H1 (cell line): Measurements from ENCODE around the gene SLIT3. TPM values are rescaled to one million over a fixed set of nuclear protein-coding genes. Genes with fewer than 3 reads are reported as not detected.

Experiments
- CTCF ChIA-PET: fragments of 300-600 bp; sonication (Branson Sonifier 250); formaldehyde crosslinking; loops from one replicate; lab custom pipeline; 2021; ENCODE audit not compliant: partially characterized antibody; lab: Charles Lee
- POLR2A ChIA-PET: fragments of 300-600 bp; sonication (Branson Sonifier 250); formaldehyde crosslinking; loops from one replicate; lab custom pipeline; 2021; ENCODE audit warnings: inconsistent platforms; ENCODE audit not compliant: partially characterized antibody; lab: Charles Lee
- DNase-seq, 2 experiments: peaks; one replicate each; pipeline versions ENCODE4 v3.0.0 to v3.0.0-alpha.2; 2010 to 2022; ENCODE audit warnings: low spot score in 2 of 2, low read depth in 1 of 2, mixed read lengths in 1 of 2
- FAIRE-seq: peaks from 2 replicates; lab custom pipeline; 2011; peaks lifted over from hg19 to GRCh38; lab: Jason Lieb, UNC
- H2AFZ ChIP-seq: 2 replicates; pipeline ENCODE4 v1.8.1; 2012; ENCODE audit warnings: low read length, inconsistent platforms
- H2AK5ac ChIP-seq: 2 replicates; pipeline ENCODE4 v1.6.1; 2013; ENCODE audit warnings: low read depth, low read length
- H2BK120ac ChIP-seq: replicated peaks from 2 replicates; pipeline ENCODE3; 2013; ENCODE audit warnings: low read depth, low read length, inconsistent platforms
- H2BK12ac ChIP-seq: 2 replicates; pipeline ENCODE4 v1.6.1; 2013; ENCODE audit warnings: low read depth, low read length
- H2BK15ac ChIP-seq: 2 replicates; pipeline ENCODE4 v1.6.1; 2013; ENCODE audit warnings: low read length
- H2BK20ac ChIP-seq: 2 replicates; pipeline ENCODE4 v1.6.1; 2013; ENCODE audit warnings: low read length
- H2BK5ac ChIP-seq: 2 replicates; pipeline ENCODE4 v1.6.1; 2013; ENCODE audit warnings: low read depth, low read length
- H3K14ac ChIP-seq: 2 replicates; pipeline ENCODE4 v1.6.1; 2013; ENCODE audit warnings: inconsistent platforms; ENCODE audit not compliant: insufficient read length
- H3K18ac ChIP-seq: 2 replicates; pipeline ENCODE4 v1.6.1; 2013; ENCODE audit warnings: low read length; ENCODE audit errors: extremely low read depth
- H3K23ac ChIP-seq: 2 replicates; pipeline ENCODE4 v1.6.1; 2013; ENCODE audit warnings: inconsistent platforms; ENCODE audit not compliant: insufficient read length
- H3K23me2 ChIP-seq: 2 replicates; pipeline ENCODE4 v1.6.1; 2013; ENCODE audit warnings: low read depth, low read length
- H3K27ac ChIP-seq: 2 replicates; pipeline ENCODE4 v1.6.1; 2011; ENCODE audit warnings: low read depth, low read length, inconsistent platforms
- H3K27me3 ChIP-seq, 4 experiments: replicated peaks in 1 of 4; 1 replicate in 1 of 4; 2 replicates in 3 of 4; pipeline versions ENCODE4 v1.6.1 to v1.8.1; 2011 to 2013; ENCODE audit warnings: low read length in 3 of 4, mild to moderate bottlenecking in 3 of 4, inconsistent platforms in 2 of 4, mixed read lengths in 2 of 4, moderate library complexity in 1 of 4; ENCODE audit not compliant: control insufficient read depth in 3 of 4, insufficient read depth in 3 of 4; ENCODE audit errors: extremely low read depth in 1 of 4
- H3K36me3 ChIP-seq, 4 experiments: 2 replicates each; pipeline versions ENCODE4 v1.6.1 to v1.8.1; 2011 to 2013; ENCODE audit warnings: mild to moderate bottlenecking in 4 of 4, low read length in 3 of 4, moderate library complexity in 2 of 4, control low read depth in 1 of 4, inconsistent platforms in 1 of 4; ENCODE audit not compliant: insufficient read depth in 4 of 4, control insufficient read depth in 2 of 4
- H3K4ac ChIP-seq: replicated peaks from 2 replicates; pipeline ENCODE3; 2013; ENCODE audit warnings: low read length, low read depth, mixed read lengths, inconsistent platforms; ENCODE audit not compliant: insufficient read length
- H3K4me1 ChIP-seq, 4 experiments: replicated peaks in 1 of 4; 1 replicate in 1 of 4; 2 replicates in 3 of 4; pipeline versions ENCODE4 v1.6.1 to v1.8.1; 2011 to 2013; ENCODE audit warnings: low read length in 3 of 4, inconsistent platforms in 2 of 4, mixed read lengths in 1 of 4; ENCODE audit not compliant: insufficient read depth in 4 of 4, control insufficient read depth in 3 of 4
- H3K4me2 ChIP-seq, 2 experiments: 2 replicates each; pipeline versions ENCODE4 v1.6.1 to v1.8.1; 2011 to 2013; ENCODE audit warnings: low read depth in 2 of 2, low read length in 2 of 2, control low read depth in 1 of 2, inconsistent platforms in 1 of 2, mild to moderate bottlenecking in 1 of 2; ENCODE audit not compliant: insufficient read depth in 1 of 2
- H3K4me3 ChIP-seq, 4 experiments: fragments of 200-600, 300-600 bp in 1 of 4; sonication (generic), shearing (Covaris generic), sonication (Bioruptor Twin) in 1 of 4; 2 replicates each; pipeline versions ENCODE4 v1.5.1 to v1.8.1; 2011 to 2016; ENCODE audit warnings: low read length in 4 of 4, low read depth in 3 of 4, control low read depth in 2 of 4, inconsistent platforms in 2 of 4, mild to moderate bottlenecking in 2 of 4, mixed read lengths in 1 of 4, moderate library complexity in 1 of 4; ENCODE audit not compliant: insufficient read depth in 2 of 4; ENCODE audit errors: extremely low read depth in 1 of 4
- H3K56ac ChIP-seq: replicated peaks from 2 replicates; pipeline ENCODE3; 2013; ENCODE audit warnings: low read depth, mild to moderate bottlenecking, mixed read lengths, low read length, inconsistent platforms; ENCODE audit not compliant: insufficient read length
- H3K79me1 ChIP-seq: 2 replicates; pipeline ENCODE4 v1.6.1; 2013; ENCODE audit warnings: low read depth, low read length, control low read depth
- H3K79me2 ChIP-seq, 2 experiments: 2 replicates each; pipeline versions ENCODE4 v1.6.1 to v1.8.1; 2012 to 2013; ENCODE audit warnings: low read length in 2 of 2, mild to moderate bottlenecking in 2 of 2, inconsistent platforms in 1 of 2; ENCODE audit not compliant: insufficient read depth in 2 of 2, control insufficient read depth in 1 of 2
- H3K9ac ChIP-seq, 4 experiments: replicated peaks in 1 of 4; 1 replicate in 1 of 4; 2 replicates in 3 of 4; pipeline versions ENCODE4 v1.6.1 to v1.8.1; 2011 to 2013; ENCODE audit warnings: low read depth in 3 of 4, low read length in 3 of 4, control low read depth in 2 of 4, mild to moderate bottlenecking in 2 of 4, moderate library complexity in 2 of 4, inconsistent platforms in 1 of 4; ENCODE audit errors: extremely low read depth in 1 of 4
- H3K9me3 ChIP-seq, 2 experiments: 2 replicates each; pipeline versions ENCODE4 v1.6.1 to v1.8.1; 2012 to 2013; ENCODE audit warnings: mild to moderate bottlenecking in 2 of 2, moderate library complexity in 2 of 2, control low read depth in 1 of 2, inconsistent platforms in 1 of 2, low read depth in 1 of 2, low read length in 1 of 2, mixed read lengths in 1 of 2; ENCODE audit not compliant: insufficient read depth in 2 of 2
- H4K20me1 ChIP-seq, 2 experiments: replicated peaks in 1 of 2; 2 replicates each; pipeline versions ENCODE3 to v1.8.1; 2011 to 2013; ENCODE audit warnings: inconsistent platforms in 2 of 2, low read length in 2 of 2, mild to moderate bottlenecking in 1 of 2; ENCODE audit not compliant: insufficient read depth in 2 of 2, control insufficient read depth in 1 of 2
- H4K5ac ChIP-seq: 2 replicates; pipeline ENCODE4 v1.6.1; 2013; ENCODE audit warnings: low read length, low read depth, mixed read lengths, inconsistent platforms; ENCODE audit not compliant: insufficient read length
- H4K8ac ChIP-seq: 2 replicates; pipeline ENCODE4 v1.8.0; 2013; ENCODE audit warnings: mild to moderate bottlenecking, moderate library complexity, low read length, inconsistent platforms; ENCODE audit not compliant: insufficient read depth; ENCODE audit errors: extremely low read depth
- H4K91ac ChIP-seq: replicated peaks from 2 replicates; pipeline ENCODE3; 2013; ENCODE audit warnings: low read length, mixed read lengths, inconsistent platforms; ENCODE audit not compliant: insufficient read length
- MAFK ChIP-seq: IDR thresholded peaks from 2 replicates; pipeline ENCODE4 v1.6.1; 2012; ENCODE audit warnings: low read depth, mild to moderate bottlenecking, improper control_type of control experiment, low read length
- PHF8 ChIP-seq: fragments of 200-600 bp; sonication (generic); conservative IDR thresholded peaks from 2 replicates; pipeline ENCODE4 v1.7.1; 2012; ENCODE audit warnings: low read depth, mild to moderate bottlenecking, inconsistent platforms, low read length, moderate library complexity
- TAF7 ChIP-seq: optimal IDR thresholded peaks from 2 replicates; pipeline ENCODE3; 2011; ENCODE audit warnings: low read depth, mild to moderate bottlenecking, inconsistent platforms, low read length, moderate library complexity, borderline replicate concordance
- WGBS, 2 experiments: shearing (Covaris generic) in 1 of 2; methylation state at CpG; one replicate each; pipeline versions ENCODE4 v1.1.6 to v1.1.7; 2013 to 2015; ENCODE audit warnings: low lambda C conversion rate in 2 of 2, mixed read lengths in 2 of 2, inconsistent platforms in 1 of 2, low coverage in 1 of 2, missing lambda C conversion rate in 1 of 2; ENCODE audit not compliant: insufficient replicate concordance in 2 of 2, insufficient coverage in 1 of 2, insufficient read length in 1 of 2; ENCODE audit errors: extremely low coverage in 1 of 2, missing lambda C conversion rate in 1 of 2; 5-methylcytosine and 5-hydroxymethylcytosine counted together
- polyA plus RNA-seq, 7 experiments: library from polyadenylated mRNA; depleted of rRNA in 3 of 7; stranded (reverse) in 5 of 7; unstranded in 2 of 7; fragments of >200 nt in 5 of 7; fragments of 200-250 nt in 2 of 7; gene quantifications; 1 replicate in 5 of 7; 2 replicates in 1 of 7; 4 replicates in 1 of 7; pipeline versions ENCODE4 v1.2.1 to v1.2.3, GENCODE V29; 2011 to 2013; ENCODE audit warnings: missing spikeins in 2 of 7, mixed read lengths in 2 of 7
- total RNA-seq: library from RNA; stranded (reverse); fragmentation: NEBNext Ultra II Directional; extraction: Animal tissue kit (Norgen Biotek cat#: 25700); gene quantifications from 2 replicates; pipeline ENCODE4 v1.2.1, GENCODE V29; 2021

SLIT3 gene
- total and polyA plus RNA-seq, 2 of the 8 experiments (the other 6 are each of a cell fraction or from before 2014, with no cell fraction given) = 1.1 to 1.2 TPM

- H3K23ac ChIP-seq = no peak overlapping the region
- H3K56ac ChIP-seq = no peak overlapping the region
- H3K27me3 ChIP-seq = no peaks in the 10 kb centered on the region; a peak in 1 of 7 replicates
- H3K4me2 ChIP-seq = no peak overlapping the region
- H4K91ac ChIP-seq = no peak overlapping the region
- no peak overlapping the region for H2BK20ac ChIP-seq
- H3K4me1 ChIP-seq = no peaks in the 10 kb centered on the region
- H3K79me2 ChIP-seq = no peaks in the 10 kb centered on the region
- no peak overlapping the region for H2BK15ac ChIP-seq
- no peak overlapping the region for H4K8ac ChIP-seq
- no peak overlapping the region for H2BK120ac ChIP-seq
- H3K18ac ChIP-seq = no peak overlapping the region
- no peaks in the 10 kb centered on the region for H4K20me1 ChIP-seq
- no peak overlapping the region for H2AK5ac ChIP-seq
- no peaks in the 10 kb centered on the region for H3K9me3 ChIP-seq
- H3K23me2 ChIP-seq = no peaks in the 10 kb centered on the region
- WGBS, 2 experiments = 100% methylated on average over 1 of the region's 1 CpG; no CpG with 5 or more reads in 1 of the 2 experiments
- CTCF ChIA-PET = no interaction called here
- POLR2A ChIA-PET = no interaction called here
- H2BK12ac ChIP-seq = no peak overlapping the region
- no peak overlapping the region for H3K27ac ChIP-seq
- H3K4me3 ChIP-seq = no peak overlapping the region
- H3K36me3 ChIP-seq = no peaks in the 10 kb centered on the region
- H2BK5ac ChIP-seq = no peak overlapping the region
- no peak overlapping the region for H3K9ac ChIP-seq
- H4K5ac ChIP-seq = no peak overlapping the region
- DNase-seq = no peak
- FAIRE-seq = no peak
- H2AFZ ChIP-seq = no peak overlapping the region
- H3K79me1 ChIP-seq = no peaks in the 10 kb centered on the region
- H3K4ac ChIP-seq = no peak overlapping the region
- no peak overlapping the region for H3K14ac ChIP-seq
- TF ChIP-seq MAFK = no peak
- TF ChIP-seq TAF7 = no peak
- no peak for TF ChIP-seq PHF8
Observed at GRCh38 chr5:168860503-168860902, 440.4 kb downstream of the SLIT3 start.
